GM18868 (cell line): Measurements from ENCODE around the gene AGPAT1.
A peak's percentile ranks its signal among the peaks of the same experiment; 100 is the strongest.

ENCODE experiments used
- ATAC-seq: cut with Tn5 transposase; IDR thresholded peaks from one replicate; pipeline ENCODE4 v1.9.1; 2021; ENCODE audit warnings: mild to moderate bottlenecking, moderate library complexity; ENCODE audit not compliant: unreplicated experiment

Gene AGPAT1

GRCh38 chr6:32173051-32173727 lies 2.7 kb downstream of the AGPAT1 start:
- no peak for ATAC-seq

GRCh38 chr6:32171234-32171633 lies 4.7 kb downstream of the AGPAT1 start:
- ATAC-seq: no peak

- no peak for ATAC-seq
Observed at GRCh38 chr6:32170294-32170693, 5.6 kb downstream of the AGPAT1 start.

GRCh38 chr6:32168807-32169591 lies 6.9 kb downstream of the AGPAT1 start:
- no peak for ATAC-seq

- ATAC-seq: no peak
Observed at GRCh38 chr6:32168350-32168749, 7.5 kb downstream of the AGPAT1 start.

GRCh38 chr6:32167761-32168262 lies 8.1 kb downstream of the AGPAT1 start:
- ATAC-seq: no peak

GRCh38 chr6:32167154-32167760 lies 8.6 kb downstream of the AGPAT1 start:
- no peak for ATAC-seq

- no peak for ATAC-seq
Observed at GRCh38 chr6:32166411-32167061, 9.3 kb downstream of the AGPAT1 start.

- ATAC-seq: no peak
Observed at GRCh38 chr6:32164295-32164694, 11.6 kb downstream of the AGPAT1 start, which contains the start of gene EGFL8. TSS of gene EGFL8 (plus strand) at chr6:32164595. CDS start at chr6:32166166, 1,571 bp downstream.

GRCh38 chr6:32163559-32164258 lies 12.2 kb downstream of the AGPAT1 start:
- ATAC-seq: no peak

- ATAC-seq: no peak
Observed at GRCh38 chr6:32158052-32158451, 17.8 kb downstream of the AGPAT1 start.

GRCh38 chr6:32156891-32157290 lies 19.0 kb downstream of the AGPAT1 start:
- ATAC-seq: no peak

- ATAC-seq: peak; percentile 64
Observed at GRCh38 chr6:32154514-32155161, 21.2 kb downstream of the AGPAT1 start.

- peak; percentile 28 for ATAC-seq
Observed at GRCh38 chr6:32153564-32154513, 22.0 kb downstream of the AGPAT1 start, which contains the start of gene PPT2. TSS of gene PPT2 (plus strand) at chr6:32154141. CDS start at chr6:32154595, 454 bp downstream.

- no peak for ATAC-seq
Observed at GRCh38 chr6:32152769-32153563, 22.9 kb downstream of the AGPAT1 start.

- ATAC-seq: no peak
Observed at GRCh38 chr6:32151863-32152768, 23.8 kb downstream of the AGPAT1 start, which contains the start of gene PRRT1. TSS of gene PRRT1 (minus strand) at chr6:32151939. CDS start at chr6:32151827, 112 bp downstream.
